Urinary bladder (tissue), 4 donors: ENCODE measurements around the gene BCL11A. TPM values are rescaled to one million over a fixed set of nuclear protein-coding genes. Genes with fewer than 3 reads are reported as not detected.

Experiments used
- DNase-seq: peaks from one replicate; pipeline ENCODE4 v3.0.0-alpha.2; 2015; ENCODE audit errors: extremely low spot score
- H3K27ac ChIP-seq: one replicate; pipeline ENCODE4 v1.5.1; 2013; ENCODE audit warnings: low read depth, mild to moderate bottlenecking, moderate library complexity
- H3K36me3 ChIP-seq: one replicate; pipeline ENCODE4 v1.6.1; 2013; ENCODE audit warnings: mild to moderate bottlenecking, moderate library complexity; ENCODE audit not compliant: insufficient read depth
- H3K4me1 ChIP-seq: one replicate; pipeline ENCODE4 v1.6.1; 2013; ENCODE audit warnings: mild to moderate bottlenecking, moderate library complexity; ENCODE audit not compliant: insufficient read depth
- H3K4me3 ChIP-seq: one replicate; pipeline ENCODE4 v1.5.1; 2013; ENCODE audit warnings: low read depth, low read length
- WGBS: extraction: QIAGEN DNeasy Blood & Tissue Kit; methylation state at CpG from one replicate; pipeline ENCODE4 v1.1.7; 2013; 5-methylcytosine and 5-hydroxymethylcytosine counted together
- polyA plus RNA-seq: library from polyadenylated mRNA; stranded (reverse); fragments of 200-250 nt; gene quantifications from one replicate; pipeline ENCODE4 v1.2.3, GENCODE V29; 2013
- total RNA-seq: library from RNA; depleted of rRNA; stranded (reverse); fragments of >200 nt; gene quantifications from one replicate; pipeline ENCODE4 v1.2.3, GENCODE V29; 2014
- donor health status: healthy with polysubstance abuse.
- donor health status: healthy.

Gene BCL11A
- total and polyA plus RNA-seq, 2 donors = 2.4 to 10.9 TPM

DNA sequence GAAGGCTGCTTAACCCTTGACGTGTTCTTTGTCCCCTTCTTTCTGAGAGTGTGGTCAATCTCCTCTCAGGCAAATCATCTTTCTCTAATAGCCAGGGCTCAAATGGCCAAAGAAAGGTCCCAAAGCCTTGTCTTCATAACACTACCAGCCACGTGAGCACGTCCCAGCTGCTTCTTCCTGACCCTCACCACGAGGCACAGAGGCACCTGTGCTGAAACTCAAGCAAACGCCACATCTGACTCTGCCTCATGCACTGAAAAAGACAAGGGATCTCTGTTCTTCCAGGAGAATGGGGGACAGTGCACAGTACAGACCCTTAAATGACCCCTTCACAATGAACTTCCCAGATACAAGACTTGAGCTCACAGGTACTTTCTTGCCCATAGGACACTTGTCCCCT is 31.8 kb downstream of the BCL11A start:
- no peak for DNase-seq
- WGBS = 90% methylated on average over 5 of the region's 5 CpGs
- no peaks in the 10 kb centered on the region for H3K4me1 ChIP-seq
- no peak overlapping the region for H3K4me3 ChIP-seq
- H3K36me3 ChIP-seq = no peaks in the 10 kb centered on the region
- no peak overlapping the region for H3K27ac ChIP-seq

DNA sequence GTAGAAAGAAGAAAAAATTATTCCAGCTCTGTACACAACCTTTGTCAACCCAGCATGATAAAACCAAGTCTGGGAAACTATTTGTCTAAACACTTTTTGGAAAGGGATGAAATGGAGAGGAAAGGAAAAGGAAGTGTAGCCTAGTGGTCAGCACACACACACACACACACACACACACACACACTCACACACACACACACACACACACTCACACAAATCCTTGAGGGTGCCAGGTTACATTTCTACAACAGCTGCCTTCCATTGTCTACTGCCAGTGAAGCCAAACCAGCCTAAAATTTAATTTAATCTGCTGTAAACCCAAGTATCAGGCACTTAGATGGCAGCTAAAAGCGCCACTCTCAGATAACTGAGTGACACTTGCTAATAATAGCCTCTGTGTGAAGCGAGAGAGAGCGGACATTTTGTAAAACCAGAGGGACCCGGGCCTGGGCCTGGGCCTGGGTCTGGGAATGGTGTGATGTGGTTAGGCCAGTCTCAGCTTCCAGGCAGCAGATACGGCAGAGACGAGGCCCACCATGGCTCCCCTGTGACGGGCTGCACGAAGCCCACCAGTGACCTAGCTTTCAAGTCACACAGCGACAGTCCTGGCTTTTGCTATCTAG is 32.4 kb downstream of the BCL11A start:
- Histone ChIP-seq H3K36me3 (no peaks in the 10 kb centered on the region), H3K4me1 (no peaks in the 10 kb centered on the region), H3K4me3 (no peak overlapping the region), H3K27ac (no peak overlapping the region)
- WGBS = 93% methylated on average over 9 of the region's 9 CpGs
- no peak for DNase-seq

DNA sequence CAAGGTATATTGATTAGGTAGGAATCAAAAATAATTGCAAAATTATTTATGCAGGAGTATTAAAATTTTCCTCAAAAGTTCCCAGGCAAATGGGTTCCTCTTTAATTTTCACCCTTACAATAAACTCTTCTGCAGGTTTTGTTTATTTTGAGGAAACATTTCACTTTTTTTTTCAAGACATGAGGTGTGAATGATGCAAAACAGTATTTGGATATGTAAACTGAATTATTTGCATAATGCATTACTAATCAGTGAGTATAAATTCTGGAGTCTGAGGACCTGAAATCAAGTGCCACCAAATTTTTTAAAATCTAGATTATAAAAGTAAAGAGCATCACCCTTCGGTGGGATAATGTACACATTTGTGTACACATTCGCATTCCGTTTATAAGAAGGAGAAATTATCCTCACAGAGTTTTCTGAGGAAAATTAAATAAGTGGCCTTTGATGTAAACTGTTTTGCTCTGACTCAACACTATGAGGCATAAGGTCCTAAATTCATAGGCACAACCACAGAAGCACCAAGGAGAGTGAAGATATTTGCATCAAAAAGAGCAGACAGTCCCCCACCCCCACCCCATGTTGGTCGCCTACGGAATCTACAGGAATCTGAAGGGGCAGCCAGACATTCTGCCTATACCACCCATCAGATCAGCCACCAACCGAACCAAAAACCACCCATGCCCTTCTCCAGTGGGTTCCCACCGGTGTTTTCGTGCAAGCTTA is 33.1 kb downstream of the BCL11A start:
- H3K4me3 ChIP-seq = no peak overlapping the region
- no peaks in the 10 kb centered on the region for H3K4me1 ChIP-seq
- WGBS = 82% methylated on average over 8 of the region's 8 CpGs
- no peak for DNase-seq
- no peaks in the 10 kb centered on the region for H3K36me3 ChIP-seq
- no peak overlapping the region for H3K27ac ChIP-seq

DNA sequence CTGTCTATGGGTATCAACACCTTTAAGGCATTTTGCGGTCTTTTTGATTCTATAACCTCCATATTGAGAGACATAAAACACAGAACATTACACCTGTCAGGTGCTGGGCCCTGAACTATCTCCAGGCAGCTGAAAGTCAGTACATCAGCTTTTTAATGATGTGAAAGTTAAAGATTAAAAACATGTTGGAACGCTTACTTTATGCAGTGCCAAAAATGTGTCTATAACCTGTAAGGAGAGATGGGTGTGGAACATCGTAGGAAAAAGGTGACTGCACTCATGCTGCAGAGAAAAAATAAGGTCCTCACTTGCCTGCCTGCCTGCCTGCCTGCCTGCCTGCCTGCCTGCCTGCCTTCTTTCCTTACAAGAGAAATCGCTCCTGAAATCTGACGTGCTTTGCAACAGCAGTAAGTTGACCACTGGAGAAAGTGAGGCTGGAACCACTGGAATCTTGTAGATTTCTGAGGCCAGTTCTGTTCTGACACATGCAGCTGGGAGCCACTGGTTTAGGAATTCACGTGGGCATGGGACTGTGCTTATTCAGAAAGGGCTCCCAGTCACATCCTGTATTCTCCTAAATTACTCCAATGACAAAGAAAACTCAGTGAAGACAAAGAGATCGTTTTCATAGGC is 34.1 kb downstream of the BCL11A start:
- WGBS = 76% methylated on average over 7 of the region's 7 CpGs
- H3K27ac ChIP-seq = no peak overlapping the region
- no peak for DNase-seq
- no peak overlapping the region for H3K4me3 ChIP-seq
- no peaks in the 10 kb centered on the region for H3K4me1 ChIP-seq
- no peaks in the 10 kb centered on the region for H3K36me3 ChIP-seq

GRCh38 chr2:60518567-60518966 is 34.9 kb downstream of the BCL11A start:
- H3K4me3 ChIP-seq = no peak overlapping the region
- DNase-seq = no peak
- H3K27ac ChIP-seq = no peak overlapping the region
- no peaks in the 10 kb centered on the region for H3K4me1 ChIP-seq
- no peaks in the 10 kb centered on the region for H3K36me3 ChIP-seq
- 85% methylated on average over 7 of the region's 7 CpGs for WGBS

- no peak overlapping the region for H3K4me3 ChIP-seq
- no peaks in the 10 kb centered on the region for H3K36me3 ChIP-seq
- no peak overlapping the region for H3K27ac ChIP-seq
- WGBS = 94% methylated on average over 4 of the region's 4 CpGs
- no peak for DNase-seq
- H3K4me1 ChIP-seq = no peaks in the 10 kb centered on the region
Observed at GRCh38 chr2:60517446-60517845, 36.0 kb downstream of the BCL11A start.

DNA sequence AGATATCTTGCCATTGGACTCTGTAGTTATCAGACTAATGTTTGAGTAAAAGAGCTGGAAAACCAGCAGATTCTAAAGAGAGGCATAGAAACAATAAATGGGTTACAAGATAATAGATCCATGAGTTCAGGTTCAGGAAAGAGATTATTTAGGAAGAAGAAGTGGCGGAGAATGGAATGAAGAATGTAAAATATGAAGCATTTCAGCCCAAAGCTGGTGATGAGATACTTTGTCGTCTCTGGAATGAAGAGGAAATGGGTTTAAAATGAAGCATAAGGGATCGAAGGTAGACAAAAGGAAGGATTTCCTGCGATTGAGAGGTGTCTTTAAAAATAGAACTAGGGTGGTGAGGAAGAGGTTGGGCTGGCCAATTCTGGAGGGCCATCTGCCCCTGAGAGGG is 36.6 kb downstream of the BCL11A start:
- WGBS = 86% methylated on average over 4 of the region's 4 CpGs
- Histone ChIP-seq H3K27ac (no peak overlapping the region), H3K36me3 (no peaks in the 10 kb centered on the region)

DNA sequence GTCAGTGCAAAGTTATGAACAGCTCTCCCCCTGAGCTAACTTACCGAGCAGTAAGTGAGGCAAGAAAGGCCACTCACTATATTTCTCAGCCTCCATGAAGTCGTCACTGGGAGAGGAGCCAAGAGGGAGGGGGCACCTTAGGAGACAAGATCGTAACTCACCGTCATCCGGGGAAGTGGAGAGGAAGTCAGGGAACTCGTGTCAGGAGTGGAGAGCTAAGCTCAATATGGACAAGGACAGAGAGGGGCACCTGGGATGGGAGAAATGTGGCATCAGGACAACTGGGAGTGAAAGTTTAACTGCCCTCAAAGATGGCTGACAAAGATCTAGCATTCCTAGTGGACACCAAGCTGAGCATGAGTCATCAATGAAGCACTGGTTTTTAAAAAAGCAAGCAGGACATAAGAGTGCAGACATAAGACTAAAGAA is 37.1 kb downstream of the BCL11A start:
- Histone ChIP-seq H3K36me3 (no peaks in the 10 kb centered on the region), H3K4me3 (no peak overlapping the region), H3K27ac (no peak overlapping the region), H3K4me1 (no peaks in the 10 kb centered on the region)
- WGBS = 14% methylated on average over 6 of the region's 6 CpGs
- no peak for DNase-seq

More for the DNA sequence above, 36.6 kb downstream of the BCL11A start:
- H3K4me1 ChIP-seq = no peaks in the 10 kb centered on the region
- DNase-seq = no peak
- no peak overlapping the region for H3K4me3 ChIP-seq

DNA sequence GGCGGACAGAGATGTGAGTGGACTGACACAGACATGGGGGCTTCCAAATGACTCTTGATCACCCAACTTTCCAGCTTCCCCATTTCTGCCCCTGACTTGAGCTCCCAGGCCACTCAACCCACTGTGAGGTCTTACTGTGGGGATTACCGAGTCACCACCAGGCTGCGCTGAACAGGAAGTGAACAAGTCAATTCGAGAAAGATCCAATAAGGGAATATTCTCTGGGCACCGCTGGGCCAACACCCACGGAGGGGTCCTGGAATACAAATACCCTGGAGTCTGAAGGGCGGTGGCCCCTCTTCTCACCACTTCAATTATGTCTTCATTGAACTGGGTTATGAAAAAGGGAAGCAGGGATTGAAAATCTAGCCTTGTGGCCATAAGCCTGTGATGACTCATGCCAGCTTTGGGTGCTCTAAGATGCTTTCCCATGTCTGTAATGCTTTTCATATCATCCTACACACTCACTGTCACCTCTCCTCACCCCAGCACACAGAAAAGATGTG is 37.7 kb downstream of the BCL11A start:
- Histone ChIP-seq H3K4me3 (no peak overlapping the region), H3K36me3 (no peaks in the 10 kb centered on the region), H3K27ac (no peak overlapping the region), H3K4me1 (no peaks in the 10 kb centered on the region)
- WGBS = 91% methylated on average over 7 of the region's 7 CpGs
- no peak for DNase-seq

- H3K27ac ChIP-seq = no peak overlapping the region
- H3K4me1 ChIP-seq = no peaks in the 10 kb centered on the region
- DNase-seq = no peak
- H3K4me3 ChIP-seq = no peak overlapping the region
- no peaks in the 10 kb centered on the region for H3K36me3 ChIP-seq
- 82% methylated on average over 4 of the region's 4 CpGs for WGBS
Observed at GRCh38 chr2:60513996-60514395, 39.5 kb downstream of the BCL11A start.

DNA sequence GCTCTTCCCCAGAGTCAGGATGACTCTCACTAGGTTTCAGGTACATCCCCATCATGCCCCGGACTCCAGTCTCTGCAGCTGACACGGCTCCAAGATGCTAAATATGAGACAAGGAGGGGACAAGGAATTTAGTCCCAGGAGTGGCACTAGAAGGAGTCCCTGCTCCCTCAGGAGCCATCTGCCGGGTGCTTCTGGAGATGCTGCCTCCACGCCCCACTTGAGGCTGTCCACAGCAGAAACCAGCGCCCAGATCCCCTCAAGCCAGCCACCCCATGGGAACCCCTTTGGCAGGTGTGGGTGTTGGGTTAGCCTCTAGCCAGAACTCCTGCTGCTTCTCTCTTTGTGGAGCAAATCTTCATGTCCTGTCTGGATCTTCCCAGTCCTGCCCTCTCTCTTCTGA is 40.3 kb downstream of the BCL11A start:
- no peaks in the 10 kb centered on the region for H3K36me3 ChIP-seq
- no peak overlapping the region for H3K4me3 ChIP-seq
- DNase-seq = no peak
- H3K4me1 ChIP-seq = no peaks in the 10 kb centered on the region
- 93% methylated on average over 5 of the region's 5 CpGs for WGBS
- no peak overlapping the region for H3K27ac ChIP-seq

DNA sequence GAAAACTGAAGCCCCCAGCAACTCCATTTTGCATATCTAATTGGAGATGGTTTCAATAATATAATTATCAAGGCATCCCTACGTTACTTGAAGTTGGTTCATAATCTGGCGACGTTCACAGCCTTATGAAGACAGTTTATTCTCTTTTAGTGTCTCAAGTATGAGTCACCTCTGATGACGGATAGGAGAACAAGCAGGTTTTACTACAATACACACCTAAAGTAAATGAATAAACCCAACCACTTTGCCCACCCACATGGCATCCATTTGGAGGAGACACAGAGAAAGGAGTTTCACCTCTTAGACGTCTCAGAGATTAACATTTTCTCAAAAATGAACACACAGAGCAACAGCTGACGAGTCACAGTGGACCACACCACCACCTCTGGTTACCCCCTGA is 40.8 kb downstream of the BCL11A start:
- H3K4me1 ChIP-seq = no peaks in the 10 kb centered on the region
- no peak overlapping the region for H3K27ac ChIP-seq
- H3K4me3 ChIP-seq = no peak overlapping the region
- no peak for DNase-seq
- WGBS = 84% methylated on average over 6 of the region's 6 CpGs
- H3K36me3 ChIP-seq = no peaks in the 10 kb centered on the region

DNA sequence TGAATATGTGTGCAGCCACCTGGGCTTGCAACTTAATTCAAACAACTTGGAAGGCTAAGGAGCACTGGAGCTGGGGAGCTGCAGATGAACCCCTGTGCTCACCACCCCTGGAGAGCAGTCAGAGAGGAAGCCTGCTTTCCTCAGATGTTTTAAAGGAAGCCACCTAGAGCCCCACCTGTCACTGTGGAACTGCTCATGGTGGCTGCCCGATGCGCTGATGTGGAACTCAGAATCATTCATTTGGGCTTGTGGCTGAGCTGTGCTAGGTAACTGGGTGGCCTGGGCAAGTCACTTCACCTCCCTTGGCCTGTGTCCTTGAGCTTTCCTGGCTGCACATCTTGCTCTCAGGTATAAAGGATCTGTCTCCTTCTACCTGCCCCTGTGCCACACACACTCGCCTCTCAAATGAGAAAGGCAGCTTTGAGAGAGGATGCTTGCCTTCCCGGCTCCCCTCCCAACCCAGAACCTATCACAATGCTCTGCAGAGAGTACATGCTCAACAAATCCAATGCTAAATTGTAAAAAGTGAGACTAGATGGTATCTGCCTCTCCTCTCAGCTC is 41.3 kb downstream of the BCL11A start:
- no peaks in the 10 kb centered on the region for H3K4me1 ChIP-seq
- no peaks in the 10 kb centered on the region for H3K36me3 ChIP-seq
- H3K27ac ChIP-seq = no peak overlapping the region
- H3K4me3 ChIP-seq = no peak overlapping the region
- WGBS = 90% methylated on average over 4 of the region's 4 CpGs
- no peak for DNase-seq

DNA sequence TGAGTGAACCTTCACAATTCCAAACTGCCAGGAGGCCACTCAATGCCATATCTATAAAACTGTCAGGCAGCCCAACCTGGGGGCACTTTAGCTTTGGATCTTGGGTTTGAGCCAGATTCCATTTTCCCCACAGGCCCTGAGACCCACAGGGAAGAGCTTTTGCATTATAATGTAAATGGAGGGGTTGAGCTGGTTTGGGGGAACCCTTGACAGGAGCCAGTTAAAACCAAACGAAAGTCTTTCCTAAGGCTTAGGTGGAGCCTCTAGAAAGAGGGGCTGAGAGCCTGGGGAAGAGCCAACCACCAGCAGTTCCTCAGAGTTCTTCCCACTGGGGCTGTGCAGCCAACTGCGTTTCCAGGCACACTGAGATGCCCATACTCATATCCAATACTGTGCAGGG is 42.7 kb downstream of the BCL11A start:
- H3K4me1 ChIP-seq = no peaks in the 10 kb centered on the region
- no peak overlapping the region for H3K4me3 ChIP-seq
- DNase-seq = no peak
- no peaks in the 10 kb centered on the region for H3K36me3 ChIP-seq
- WGBS = 71% methylated on average over 2 of the region's 2 CpGs
- H3K27ac ChIP-seq = no peak overlapping the region
